ENCODE results near the gene TMCC2.

TMCC2 gene

DNA sequence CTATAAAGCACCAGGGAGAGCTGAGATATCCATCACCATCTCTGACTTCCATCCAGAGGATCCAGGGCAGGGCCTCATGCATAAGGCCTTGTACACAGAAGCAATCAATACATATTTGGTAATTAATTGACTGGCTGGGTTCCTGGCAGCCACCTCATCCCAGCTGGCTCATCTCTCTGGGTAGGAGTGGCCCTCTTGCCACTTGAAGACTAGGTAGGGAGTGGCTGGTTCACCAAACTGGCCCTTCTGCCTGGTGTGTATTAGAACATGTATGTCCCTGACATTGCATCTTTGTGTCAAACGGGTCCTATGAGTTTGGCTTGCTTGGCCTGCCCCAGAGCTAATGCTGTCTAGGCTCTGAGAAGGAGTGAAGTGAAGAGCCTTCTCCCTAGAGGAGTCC is 82.0 kb downstream of the TMCC2 start:
- TF ChIP-seq MYC (IDR thresholded peaks at IDR 0.05; ENCODE audit: low read depth, low read length) (no peak), CTCF (IDR thresholded peaks at IDR 0.05; ENCODE audit: low read depth, low read length) (no peak), POLR2A (IDR thresholded peaks at IDR 0.05; ENCODE audit: extremely low read depth, insufficient read length) (no peak)
- TF ChIP-seq, protein P1, sequence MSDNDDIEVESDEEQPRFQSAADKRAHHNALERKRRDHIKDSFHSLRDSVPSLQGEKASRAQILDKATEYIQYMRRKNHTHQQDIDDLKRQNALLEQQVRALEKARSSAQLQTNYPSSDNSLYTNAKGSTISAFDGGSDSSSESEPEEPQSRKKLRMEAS (IDR thresholded peaks at IDR 0.05; ENCODE audit: low read depth, low read length) = no peak
- no peak for DNase-seq (ENCODE audit: low read depth)
- no peak overlapping the region for H3K4me3 ChIP-seq (ENCODE audit: low read depth, low read length)

GRCh38 chr1:205310976-205311704 is 83.4 kb downstream of the TMCC2 start:
- H3K4me3 ChIP-seq (ENCODE audit: low read depth, low read length) = no peak overlapping the region
- peak; percentile 36 for DNase-seq (ENCODE audit: low read depth)
- TF ChIP-seq MYC (IDR thresholded peaks at IDR 0.05; ENCODE audit: low read depth, low read length) (no peak), CTCF (IDR thresholded peaks at IDR 0.05; ENCODE audit: low read depth, low read length) (no peak)
- TF ChIP-seq, protein P1 (IDR thresholded peaks at IDR 0.05; ENCODE audit: low read depth, low read length) = no peak

DNA sequence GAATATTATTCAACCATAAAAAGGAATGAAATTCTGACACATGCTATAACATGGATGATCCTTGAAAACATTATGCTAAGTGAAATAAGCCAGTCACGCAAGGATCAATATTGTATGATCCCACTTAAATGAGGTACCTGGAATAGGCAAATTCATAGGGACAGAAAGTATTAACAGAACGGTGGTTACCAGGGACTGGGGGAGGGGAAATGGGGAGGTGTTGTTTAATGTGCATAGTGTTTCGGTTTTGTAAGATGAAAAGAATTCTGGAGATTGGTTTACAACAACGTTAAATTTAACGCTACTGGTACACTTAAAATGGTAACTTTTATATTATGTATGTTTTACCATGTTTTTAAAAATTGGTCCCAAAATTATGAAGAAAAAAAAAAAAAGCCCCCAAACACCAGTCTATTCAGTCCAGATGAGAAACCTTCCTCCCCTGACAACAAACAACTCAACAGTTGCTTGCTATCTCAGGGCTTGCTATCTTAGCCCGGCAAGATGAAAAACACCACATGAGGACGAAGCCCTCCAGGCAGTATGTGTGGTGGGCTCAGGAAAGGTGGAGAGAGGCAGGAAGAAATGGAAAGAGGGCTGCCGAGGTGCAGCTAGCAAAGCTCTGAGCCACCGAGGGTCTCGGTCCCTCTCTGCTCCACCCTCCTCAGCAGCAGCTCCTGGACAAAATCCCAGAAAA is 85.3 kb downstream of the TMCC2 start:
- no peak overlapping the region for H3K4me3 ChIP-seq (ENCODE audit: low read depth, low read length)
- TF ChIP-seq POLR2A (IDR thresholded peaks at IDR 0.05; ENCODE audit: extremely low read depth, insufficient read length) = no peak
- TF ChIP-seq CTCF (IDR thresholded peaks at IDR 0.05; ENCODE audit: low read depth, low read length) = no peak
- TF ChIP-seq MYC (IDR thresholded peaks at IDR 0.05; ENCODE audit: low read depth, low read length) = no peak
- TF ChIP-seq, protein P1 (IDR thresholded peaks at IDR 0.05; ENCODE audit: low read depth, low read length) = no peak
- DNase-seq (ENCODE audit: low read depth) = no peak

GRCh38 chr1:205313563-205314308 is 86.0 kb downstream of the TMCC2 start:
- no peak overlapping the region for H3K4me3 ChIP-seq (ENCODE audit: low read depth, low read length)
- TF ChIP-seq MYC (IDR thresholded peaks at IDR 0.05; ENCODE audit: low read depth, low read length) = no peak
- no peak for TF ChIP-seq CTCF (IDR thresholded peaks at IDR 0.05; ENCODE audit: low read depth, low read length)
- TF ChIP-seq, protein P1 (IDR thresholded peaks at IDR 0.05; ENCODE audit: low read depth, low read length) = no peak
- no peak for TF ChIP-seq POLR2A (IDR thresholded peaks at IDR 0.05; ENCODE audit: extremely low read depth, insufficient read length)
- DNase-seq (ENCODE audit: low read depth) = peak; percentile 85

GRCh38 chr1:205315008-205315618 is 87.4 kb downstream of the TMCC2 start:
- TF ChIP-seq, protein P1 (IDR thresholded peaks at IDR 0.05; ENCODE audit: low read depth, low read length) = no peak
- TF ChIP-seq CTCF (IDR thresholded peaks at IDR 0.05; ENCODE audit: low read depth, low read length) (no peak), MYC (IDR thresholded peaks at IDR 0.05; ENCODE audit: low read depth, low read length) (no peak), POLR2A (IDR thresholded peaks at IDR 0.05; ENCODE audit: extremely low read depth, insufficient read length) (no peak)
- H3K4me3 ChIP-seq (ENCODE audit: low read depth, low read length) = no peak overlapping the region
- no peak for DNase-seq (ENCODE audit: low read depth)
